OCI-LY1 (cell line): ENCODE data around the gene LIMS2.

Experiments
- H2AFZ ChIP-seq: fragments of 200-600 bp; sonication (generic), shearing (Covaris generic); 2 replicates; pipeline ENCODE4 v1.6.0; 2014; ENCODE audit warnings: antibody characterized with exemption, mild to moderate bottlenecking, low read length
- H3F3A ChIP-seq: fragments of 200-600 bp; sonication (generic), shearing (Covaris generic); 2 replicates; pipeline ENCODE4 v1.6.0; 2014; ENCODE audit warnings: mild to moderate bottlenecking, antibody characterized with exemption, low read length, moderate library complexity; ENCODE audit not compliant: insufficient read depth
- H3K27ac ChIP-seq: fragments of 200-600 bp; sonication (generic); 2 replicates; pipeline ENCODE4 v1.5.1; 2014; ENCODE audit warnings: low read length, mixed run types, mild to moderate bottlenecking, low read depth; ENCODE audit not compliant: poor library complexity, severe bottlenecking
- H3K27me3 ChIP-seq: fragments of 200-600 bp; sonication (generic); 2 replicates; pipeline ENCODE4 v1.6.0; 2014; ENCODE audit warnings: antibody characterized with exemption, mild to moderate bottlenecking, low read length, moderate library complexity; ENCODE audit not compliant: insufficient read depth
- H3K36me3 ChIP-seq: fragments of 200-600 bp; sonication (generic); 2 replicates; pipeline ENCODE4 v1.6.1; 2014; ENCODE audit warnings: mild to moderate bottlenecking, antibody characterized with exemption, low read length, moderate library complexity, mixed read lengths; ENCODE audit not compliant: insufficient read depth
- H3K4me1 ChIP-seq: fragments of 200-600 bp; sonication (generic); 2 replicates; pipeline ENCODE4 v1.5.1; 2014; ENCODE audit warnings: mild to moderate bottlenecking, low read length, moderate library complexity; ENCODE audit not compliant: insufficient read depth, severe bottlenecking
- H3K4me2 ChIP-seq: fragments of 200-600 bp; sonication (generic), shearing (Covaris generic); 2 replicates; pipeline ENCODE4 v1.6.1; 2014; ENCODE audit warnings: low read length
- H3K4me3 ChIP-seq: fragments of 200-600 bp; sonication (generic); 2 replicates; pipeline ENCODE4 v1.5.1; 2014; ENCODE audit warnings: low read length, low read depth, mild to moderate bottlenecking, mixed read lengths; ENCODE audit not compliant: poor library complexity, severe bottlenecking
- H3K79me2 ChIP-seq: fragments of 200-600 bp; shearing (Covaris generic); 2 replicates; pipeline ENCODE4 v1.6.1; 2016; ENCODE audit warnings: mixed run types, low read length, mixed read lengths; ENCODE audit not compliant: insufficient read depth
- H3K9ac ChIP-seq: fragments of 200-600 bp; sonication (generic), shearing (Covaris generic); 2 replicates; pipeline ENCODE4 v1.6.1; 2014; ENCODE audit warnings: mild to moderate bottlenecking, low read length, mixed read lengths
- H3K9me2 ChIP-seq: fragments of 200-600 bp; sonication (generic), shearing (Covaris generic); 2 replicates; pipeline ENCODE4 v1.6.1; 2014; ENCODE audit warnings: low read depth, mild to moderate bottlenecking, low read length, mixed read lengths
- H3K9me3 ChIP-seq: fragments of 200-600 bp; shearing (Covaris generic); 2 replicates; pipeline ENCODE4 v1.6.1; 2014; ENCODE audit warnings: low read length, mixed read lengths
- H4K20me1 ChIP-seq: fragments of 200-600 bp; sonication (generic), shearing (Covaris generic); 2 replicates; pipeline ENCODE4 v1.6.0; 2016; ENCODE audit warnings: mild to moderate bottlenecking, low read length; ENCODE audit not compliant: insufficient read depth
- CTCF ChIP-seq: fragments of 200-600 bp; sonication (generic), shearing (Covaris generic); IDR thresholded peaks from 2 replicates; pipeline ENCODE4 v1.5.1; 2017; ENCODE audit warnings: mild to moderate bottlenecking, antibody characterized with exemption, low read length, moderate library complexity, mixed read lengths
- EZH2 ChIP-seq: fragments of 200-600 bp; sonication (generic), shearing (Covaris generic); IDR thresholded peaks from 2 replicates; pipeline ENCODE4 v1.8.0; 2017; ENCODE audit warnings: borderline replicate concordance, mixed run types, mild to moderate bottlenecking, antibody characterized with exemption, low read length, moderate library complexity, mixed read lengths

The LIMS2 gene

GRCh38 chr2:127661072-127661649 lies 14.2 kb downstream of the LIMS2 start:
- Histone ChIP-seq H3K27me3 (peaks cover 5% of the 10 kb centered on the region; the same call in 1 of the 2 replicates), H4K20me1 (no peaks in the 10 kb centered on the region), H3K9me3 (no peaks in the 10 kb centered on the region), H3K27ac (no peak overlapping the region), H3K79me2 (no peaks in the 10 kb centered on the region), H3K4me2 (no peak overlapping the region), H3K36me3 (no peaks in the 10 kb centered on the region), H3K9me2 (no peaks in the 10 kb centered on the region), H2AFZ (no peak overlapping the region), H3K9ac (no peak overlapping the region), H3F3A (no peaks in the 10 kb centered on the region), H3K4me1 (no peaks in the 10 kb centered on the region), H3K4me3 (no peak overlapping the region)
- TF ChIP-seq EZH2 (no peak), CTCF (no peak)

- TF ChIP-seq EZH2 (no peak), CTCF (no peak)
- no peak overlapping the region for H3K4me2 ChIP-seq
Measured at GRCh38 chr2:127660291-127660578, 15.1 kb downstream of the LIMS2 start.

GRCh38 chr2:127659408-127660290 lies 15.7 kb downstream of the LIMS2 start:
- H3K79me2 ChIP-seq = no peaks in the 10 kb centered on the region
- H4K20me1 ChIP-seq = no peaks in the 10 kb centered on the region
- H3F3A ChIP-seq = no peaks in the 10 kb centered on the region
- H2AFZ ChIP-seq = no peak overlapping the region
- no peaks in the 10 kb centered on the region for H3K9me2 ChIP-seq
- H3K4me2 ChIP-seq = no peak overlapping the region
- no peaks in the 10 kb centered on the region for H3K36me3 ChIP-seq
- no peak overlapping the region for H3K9ac ChIP-seq
- H3K4me1 ChIP-seq = no peaks in the 10 kb centered on the region
- H3K27me3 ChIP-seq = peaks cover 10% of the 10 kb centered on the region; the same call in 1 of the 2 replicates
- H3K9me3 ChIP-seq = no peaks in the 10 kb centered on the region
- no peak overlapping the region for H3K4me3 ChIP-seq
- TF ChIP-seq CTCF (no peak), EZH2 (no peak)
- no peak overlapping the region for H3K27ac ChIP-seq

More at GRCh38 chr2:127660291-127660578, 15.1 kb downstream of the LIMS2 start:
- Histone ChIP-seq H3K4me1 (no peaks in the 10 kb centered on the region), H3K4me3 (no peak overlapping the region), H3K36me3 (no peaks in the 10 kb centered on the region), H3K9me2 (no peaks in the 10 kb centered on the region), H3F3A (no peaks in the 10 kb centered on the region), H4K20me1 (no peaks in the 10 kb centered on the region), H3K27ac (no peak overlapping the region), H3K27me3 (peaks cover 10% of the 10 kb centered on the region; the same call in 1 of the 2 replicates), H2AFZ (no peak overlapping the region), H3K79me2 (no peaks in the 10 kb centered on the region), H3K9ac (no peak overlapping the region), H3K9me3 (no peaks in the 10 kb centered on the region)
